ENCODE measurements around the gene WWOX. TPM values are rescaled to one million over a fixed set of nuclear protein-coding genes. Genes with fewer than 3 reads are reported as not detected.

WWOX gene
- total and polyA plus RNA-seq, 2 donors (not counting 1 experiment from before 2014, with no cell fraction given) = 10.5 to 42.3 TPM

- intact Hi-C loops (cut with micrococcal nuclease) = no loop called here
- no peak overlapping the region for H2AFZ ChIP-seq (ENCODE audit: insufficient read depth, low read depth, low read length, poor library complexity, severe bottlenecking)
- no peaks in the 10 kb centered on the region for H3K79me2 ChIP-seq (ENCODE audit: control insufficient read depth, insufficient read depth, low read length)
- TF ChIP-seq EZH2 (IDR thresholded peaks at IDR 0.05; ENCODE audit: borderline replicate concordance, insufficient read depth, low read depth, low read length, poor library complexity, severe bottlenecking) (no peak), CTCF (IDR thresholded peaks at IDR 0.05) (no peak)
- no peaks in the 10 kb centered on the region for H3K27me3 Mint-ChIP-seq
- WGBS (ENCODE audit: insufficient coverage) = 89% methylated on average over 1 of the region's 3 CpGs
- H3K9ac ChIP-seq (ENCODE audit: low read length) = no peak overlapping the region
- no peak overlapping the region for H3K27ac Mint-ChIP-seq
- no peaks in the 10 kb centered on the region for H3K9me3 Mint-ChIP-seq (ENCODE audit: insufficient read depth)
- no peaks in the 10 kb centered on the region for H3K27me3 ChIP-seq (replicated peaks in 1 of 4; ENCODE audit: control extremely low read depth in 1 of 4, control insufficient read depth in 3 of 4, insufficient read depth in 4 of 4, low read length in 3 of 4)
- no peak overlapping the region for H3K4me3 ChIP-seq (ENCODE audit: control extremely low read depth in 1 of 5, extremely low read depth in 1 of 5, insufficient read depth in 1 of 5, low read depth in 2 of 5, low read length in 4 of 5)
- no peak for DNase-seq
- peaks cover 5 to 8% of the 10 kb centered on the region in 2 donors for H3K4me1 ChIP-seq (ENCODE audit: control insufficient read depth in 2 of 2, insufficient read depth in 2 of 2, low read length in 2 of 2)
- no peaks in the 10 kb centered on the region for H3K9me3 ChIP-seq (ENCODE audit: control extremely low read depth in 1 of 3, control insufficient read depth in 2 of 3, insufficient read depth in 1 of 3, low read length in 2 of 3)
- ATAC-seq (ENCODE audit: low read depth) = no peak
- H3K4me3 Mint-ChIP-seq = no peak overlapping the region
- H3K4me2 ChIP-seq (replicated peaks; ENCODE audit: low read depth, low read length, poor library complexity, severe bottlenecking) = no peak overlapping the region
- no peak overlapping the region for H3K27ac ChIP-seq (ENCODE audit: low read length in 2 of 2)
- POLR2A ChIA-PET = no interaction called here
- H4K20me1 ChIP-seq (ENCODE audit: control insufficient read depth, insufficient read depth, low read length, poor library complexity, severe bottlenecking) = no peaks in the 10 kb centered on the region
- no peaks in the 10 kb centered on the region for H3K36me3 ChIP-seq (replicated peaks in 1 of 2; ENCODE audit: control extremely low read depth in 1 of 2, control insufficient read depth in 1 of 2, extremely low read depth in 1 of 2, insufficient read depth in 2 of 2, low read length in 1 of 2)
- peaks cover 6% of the 10 kb centered on the region for H3K4me1 Mint-ChIP-seq
- CTCF ChIA-PET = no interaction called here
These were observed 896.0 kb downstream of the WWOX start for GRCh38 chr16:78995441-78995840.

- Histone ChIP-seq H3K9ac (ENCODE audit: low read length) (no peak overlapping the region), H3K27ac (ENCODE audit: low read length in 2 of 2) (no peak overlapping the region), H3K79me2 (ENCODE audit: control insufficient read depth, insufficient read depth, low read length) (no peaks in the 10 kb centered on the region), H4K20me1 (ENCODE audit: control insufficient read depth, insufficient read depth, low read length, poor library complexity, severe bottlenecking) (no peaks in the 10 kb centered on the region), H3K36me3 (replicated peaks in 1 of 2; ENCODE audit: control extremely low read depth in 1 of 2, control insufficient read depth in 1 of 2, extremely low read depth in 1 of 2, insufficient read depth in 2 of 2, low read length in 1 of 2) (no peaks in the 10 kb centered on the region), H3K9me3 (ENCODE audit: control extremely low read depth in 1 of 3, control insufficient read depth in 2 of 3, insufficient read depth in 1 of 3, low read length in 2 of 3) (no peaks in the 10 kb centered on the region), H3K4me2 (replicated peaks; ENCODE audit: low read depth, low read length, poor library complexity, severe bottlenecking) (no peak overlapping the region), H3K4me3 (ENCODE audit: control extremely low read depth in 1 of 5, extremely low read depth in 1 of 5, insufficient read depth in 1 of 5, low read depth in 2 of 5, low read length in 4 of 5) (no peak overlapping the region), H3K27me3 (replicated peaks in 1 of 4; ENCODE audit: control extremely low read depth in 1 of 4, control insufficient read depth in 3 of 4, insufficient read depth in 4 of 4, low read length in 3 of 4) (peaks cover 0 to 2% (median 0%) of the 10 kb centered on the region in 4 experiments), H3K4me1 (ENCODE audit: control insufficient read depth in 2 of 2, insufficient read depth in 2 of 2, low read length in 2 of 2) (no peaks in the 10 kb centered on the region), H2AFZ (ENCODE audit: insufficient read depth, low read depth, low read length, poor library complexity, severe bottlenecking) (no peak overlapping the region)
- TF ChIP-seq EZH2 (IDR thresholded peaks at IDR 0.05; ENCODE audit: borderline replicate concordance, insufficient read depth, low read depth, low read length, poor library complexity, severe bottlenecking) (no peak), CTCF (IDR thresholded peaks at IDR 0.05) (no peak)
- Mint-ChIP-seq H3K27ac (no peak overlapping the region), H3K4me1 (no peaks in the 10 kb centered on the region), H3K4me3 (no peak overlapping the region), H3K27me3 (no peaks in the 10 kb centered on the region), H3K9me3 (ENCODE audit: insufficient read depth) (no peaks in the 10 kb centered on the region)
- 100% methylated on average over 12 of the region's 16 CpGs for WGBS (ENCODE audit: insufficient coverage)
- DNase-seq = no peak
- intact Hi-C loops (cut with micrococcal nuclease) = no loop called here
- ATAC-seq (ENCODE audit: low read depth) = no peak
- ChIA-PET CTCF (no interaction called here), POLR2A (no interaction called here)
These were observed 897.3 kb downstream of the WWOX start for GRCh38 chr16:78996790-78997189.
